IPS-18c (cell line): ENCODE data around the gene PTRH2.

ENCODE experiments used
- H3K4me3 ChIP-seq: 2 replicates; pipeline ENCODE4 v1.7.0; 2013; ENCODE audit warnings: low read depth, mild to moderate bottlenecking, low read length, moderate library complexity; ENCODE audit not compliant: insufficient read depth
- H3K9me3 ChIP-seq: one replicate; pipeline ENCODE4 v1.6.1; 2013; ENCODE audit warnings: mild to moderate bottlenecking, low read length, moderate library complexity; ENCODE audit not compliant: control insufficient read depth, insufficient read depth

PTRH2 gene

GRCh38 chr17:59727817-59728533, 20.7 kb upstream of the PTRH2 start:
- no peaks in the 10 kb centered on the region for H3K9me3 ChIP-seq
- no peak overlapping the region for H3K4me3 ChIP-seq

DNA sequence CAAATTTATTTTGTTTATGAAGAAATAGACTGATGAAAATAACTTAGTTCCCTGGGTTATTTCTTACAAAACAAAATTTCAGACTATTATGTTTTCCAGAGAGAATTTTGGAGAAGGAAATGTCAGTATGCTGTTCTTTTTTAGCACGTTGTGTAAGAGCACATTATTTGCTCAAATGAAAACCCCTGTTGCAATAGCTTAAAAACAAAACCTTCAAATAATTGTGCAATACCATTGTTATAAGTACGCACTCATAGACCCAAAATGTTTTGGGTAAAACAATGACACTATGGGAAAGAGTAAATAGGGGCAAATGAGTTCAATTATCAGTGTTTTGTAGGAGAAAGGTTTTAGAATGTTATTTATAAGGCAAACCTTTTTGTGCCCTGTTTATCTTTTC, 18.5 kb upstream of the PTRH2 start:
- Histone ChIP-seq H3K9me3 (no peaks in the 10 kb centered on the region), H3K4me3 (no peak overlapping the region)

- H3K9me3 ChIP-seq: no peaks in the 10 kb centered on the region
- H3K4me3 ChIP-seq: no peak overlapping the region
Observed at GRCh38 chr17:59723607-59724006, 16.4 kb upstream of the PTRH2 start.

DNA sequence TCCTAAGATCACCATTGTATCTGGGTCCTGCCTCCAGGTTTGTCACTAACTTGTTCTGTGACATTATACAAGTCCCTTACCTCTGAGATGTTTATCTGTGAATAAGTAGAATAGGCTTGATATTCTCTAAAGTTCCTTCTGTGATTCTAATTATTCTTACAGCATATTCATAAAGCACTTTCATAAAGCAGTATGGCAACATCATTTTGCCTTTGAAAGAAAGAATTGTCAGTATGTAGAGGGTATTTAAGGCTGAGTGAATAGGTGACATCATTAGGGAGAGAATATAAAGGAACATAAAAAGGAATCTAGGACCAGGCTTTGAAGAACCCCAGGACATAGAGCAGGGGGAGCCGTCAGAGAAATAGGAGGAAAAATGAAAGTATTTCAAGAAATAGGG, 15.8 kb upstream of the PTRH2 start:
- Histone ChIP-seq H3K4me3 (no peak overlapping the region), H3K9me3 (no peaks in the 10 kb centered on the region)

GRCh38 chr17:59722623-59723022, 15.4 kb upstream of the PTRH2 start:
- Histone ChIP-seq H3K4me3 (no peak overlapping the region), H3K9me3 (no peaks in the 10 kb centered on the region)

- H3K4me3 ChIP-seq: no peak overlapping the region
- no peaks in the 10 kb centered on the region for H3K9me3 ChIP-seq
Observed at GRCh38 chr17:59719526-59719925, 12.3 kb upstream of the PTRH2 start.

DNA sequence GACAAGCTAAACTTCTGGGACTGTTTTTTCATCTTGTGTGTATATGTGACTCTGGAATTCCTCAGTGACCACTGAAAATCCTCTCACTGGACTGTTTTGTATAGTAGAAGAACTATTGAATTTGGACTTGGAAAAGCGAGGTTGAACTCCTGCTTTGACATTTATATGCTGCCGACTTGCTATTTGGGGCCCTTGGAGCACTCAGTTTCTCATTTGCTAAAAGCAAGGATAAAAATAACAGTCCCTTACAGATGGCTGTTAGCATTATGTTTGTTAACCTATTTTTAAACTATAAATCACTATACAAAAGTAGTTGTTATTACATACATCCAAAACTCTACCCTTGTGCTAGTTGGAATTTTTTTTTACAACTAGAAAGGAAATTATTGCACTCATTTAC, 9.2 kb upstream of the PTRH2 start:
- Histone ChIP-seq H3K9me3 (no peaks in the 10 kb centered on the region), H3K4me3 (no peak overlapping the region)

GRCh38 chr17:59714255-59714654, 7.0 kb upstream of the PTRH2 start:
- no peak overlapping the region for H3K4me3 ChIP-seq
- H3K9me3 ChIP-seq: no peaks in the 10 kb centered on the region

- H3K9me3 ChIP-seq: no peaks in the 10 kb centered on the region
Observed at GRCh38 chr17:59712862-59713261, 5.6 kb upstream of the PTRH2 start.

DNA sequence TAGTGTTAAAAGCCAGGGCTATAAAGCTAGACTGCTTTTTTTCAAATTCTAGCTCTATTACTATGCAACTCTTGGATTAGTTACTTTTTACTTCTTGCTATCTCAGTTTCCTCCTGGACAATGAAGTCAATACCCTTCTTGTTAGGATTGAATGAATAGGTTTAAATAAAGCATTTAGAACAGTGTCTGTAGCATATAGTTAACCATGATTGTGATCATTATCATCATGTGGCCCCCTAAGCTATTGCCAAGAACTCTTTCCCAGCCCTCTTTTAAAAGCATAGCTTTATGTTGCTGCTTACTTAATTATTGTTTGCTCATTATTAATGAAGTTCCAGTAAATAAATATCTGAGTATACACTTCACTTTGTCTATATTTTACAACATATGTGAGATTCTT, 4.7 kb upstream of the PTRH2 start:
- Histone ChIP-seq H3K4me3 (no peak overlapping the region), H3K9me3 (no peaks in the 10 kb centered on the region)

More at GRCh38 chr17:59712862-59713261, 5.6 kb upstream of the PTRH2 start:
- no peak overlapping the region for H3K4me3 ChIP-seq

- H3K9me3 ChIP-seq: no peaks in the 10 kb centered on the region
- H3K4me3 ChIP-seq: peak overlapping the region; percentile 98
Observed at GRCh38 chr17:59707971-59708430, 771 bp upstream of the PTRH2 start.

- no peaks in the 10 kb centered on the region for H3K9me3 ChIP-seq
- H3K4me3 ChIP-seq: no peak overlapping the region
Observed at GRCh38 chr17:59702304-59702703, 4.9 kb downstream of the PTRH2 start.

- no peak overlapping the region for H3K4me3 ChIP-seq
- no peaks in the 10 kb centered on the region for H3K9me3 ChIP-seq
Observed at GRCh38 chr17:59699786-59700185, 7.4 kb downstream of the PTRH2 start.

GRCh38 chr17:59699218-59699617, 8.0 kb downstream of the PTRH2 start:
- no peak overlapping the region for H3K4me3 ChIP-seq

DNA sequence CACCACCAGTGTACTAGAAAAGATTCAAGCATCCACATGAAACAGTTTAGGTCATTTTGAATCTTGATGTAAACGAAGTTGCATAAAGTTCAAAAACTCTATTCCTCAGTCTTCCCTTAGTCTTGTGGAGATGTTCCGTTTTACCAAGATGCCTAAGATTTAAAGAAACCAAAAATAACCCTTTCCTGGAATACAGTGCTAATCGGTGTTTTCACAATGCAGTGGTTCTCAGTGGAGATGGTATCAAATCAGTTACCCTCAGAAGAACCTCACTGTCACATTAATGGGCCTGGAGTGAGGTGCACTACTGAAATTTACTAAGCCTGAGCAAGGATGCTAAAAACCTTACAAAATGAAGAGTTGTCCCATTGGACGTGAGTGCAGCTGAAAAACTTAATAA, 9.1 kb downstream of the PTRH2 start:
- no peak overlapping the region for H3K4me3 ChIP-seq
- H3K9me3 ChIP-seq: no peaks in the 10 kb centered on the region

More at GRCh38 chr17:59699218-59699617, 8.0 kb downstream of the PTRH2 start:
- H3K9me3 ChIP-seq: no peaks in the 10 kb centered on the region

DNA sequence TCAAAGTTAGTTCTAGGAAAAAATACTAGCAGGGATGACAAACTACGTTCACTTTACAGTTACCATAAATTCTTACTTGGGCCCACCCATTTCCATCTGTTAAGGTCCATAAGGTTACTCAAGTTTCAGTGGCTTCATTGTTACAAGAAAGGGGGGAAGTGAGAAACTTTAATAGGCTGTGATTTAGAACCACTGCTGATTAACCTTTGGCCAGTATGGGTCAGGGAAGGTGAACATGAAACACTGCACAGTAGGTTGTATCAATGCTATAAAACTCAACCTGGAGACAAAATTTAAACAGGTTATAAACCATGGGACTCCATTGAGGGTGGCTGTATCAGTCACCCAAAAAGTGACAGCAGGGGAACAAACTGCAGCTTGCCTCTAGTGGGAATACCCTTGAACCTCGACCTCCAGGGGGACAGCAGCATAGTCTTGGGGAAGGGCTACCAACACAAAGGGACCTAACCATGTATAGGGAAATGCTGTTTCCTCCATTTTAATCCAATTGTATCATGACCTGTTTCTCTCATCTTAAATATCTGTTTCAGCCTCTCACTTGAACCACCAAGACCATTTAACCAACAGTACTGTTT, 10.4 kb downstream of the PTRH2 start:
- Histone ChIP-seq H3K4me3 (no peak overlapping the region), H3K9me3 (no peaks in the 10 kb centered on the region)

DNA sequence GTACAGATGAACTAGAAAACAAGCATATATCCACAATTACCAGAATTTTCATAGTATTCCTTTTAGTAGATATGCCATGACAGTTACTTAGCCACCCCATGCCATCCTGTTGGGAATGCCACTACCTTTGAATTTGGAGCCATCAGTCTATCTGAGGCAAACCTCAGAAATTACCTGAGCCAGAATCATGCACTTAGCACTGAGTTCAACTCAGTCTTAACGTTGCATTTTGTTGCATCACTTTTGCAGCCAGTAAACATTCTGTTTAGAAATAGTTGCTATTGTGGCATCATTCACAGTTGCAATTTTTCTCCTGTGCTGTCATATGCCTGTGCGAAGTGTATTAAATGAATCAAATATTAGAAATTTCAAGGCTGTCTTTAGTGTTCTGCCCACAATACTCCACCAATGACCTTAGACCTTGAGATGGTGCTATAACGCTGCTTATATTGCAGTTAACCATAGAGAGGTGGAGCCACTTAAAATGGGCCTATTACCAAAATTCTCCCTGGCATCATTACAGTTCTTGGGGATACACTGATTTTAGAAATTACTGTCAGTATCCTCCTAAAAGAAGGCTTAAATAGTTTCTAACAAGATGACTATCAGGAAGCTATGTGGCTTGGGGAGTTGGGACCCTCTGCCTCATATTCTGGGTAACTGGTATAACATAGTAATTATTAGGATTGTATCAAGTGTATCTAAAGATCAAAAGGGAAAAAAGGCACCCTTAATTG, 11.1 kb downstream of the PTRH2 start:
- Histone ChIP-seq H3K9me3 (no peaks in the 10 kb centered on the region), H3K4me3 (no peak overlapping the region)

DNA sequence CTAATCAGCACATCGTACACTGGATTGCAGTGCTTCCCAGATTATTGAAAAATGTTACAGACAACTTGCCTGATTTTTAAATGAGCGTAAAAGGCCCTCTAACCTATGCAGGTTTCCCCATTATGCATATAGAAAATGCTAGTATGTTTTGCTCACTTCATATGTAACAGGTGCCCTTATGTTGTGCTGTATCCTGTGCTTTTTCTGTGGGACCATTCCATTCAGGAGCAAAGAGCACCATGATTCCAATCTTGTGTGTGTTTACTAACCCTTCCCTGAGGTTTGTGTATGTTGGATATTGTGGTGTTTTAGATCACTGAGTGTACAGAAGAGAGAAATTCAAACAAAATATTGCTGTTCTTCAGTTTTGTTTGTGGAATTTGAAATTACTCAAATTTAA, 12.9 kb downstream of the PTRH2 start:
- no peak overlapping the region for H3K4me3 ChIP-seq
- H3K9me3 ChIP-seq: no peaks in the 10 kb centered on the region
